ENCODE measurements around the gene MAP2K7.
"Not testable (repeated sequence)": the region's sequence is repeated elsewhere in the genome, so short reads cannot be mapped to it uniquely, and the experiment has no call there.

Gene MAP2K7

GRCh38 chr19:7908742-7909461, 5.2 kb downstream of the MAP2K7 start:
- no peak for DNase-seq

GRCh38 chr19:7909471-7910067, 5.9 kb downstream of the MAP2K7 start:
- no peak for DNase-seq

- DNase-seq = no peak
Observed at GRCh38 chr19:7910321-7911161, 6.9 kb downstream of the MAP2K7 start.

- DNase-seq = no peak
Observed at GRCh38 chr19:7911508-7912143, 7.9 kb downstream of the MAP2K7 start.

GRCh38 chr19:7912144-7912696, 8.5 kb downstream of the MAP2K7 start:
- no peak for DNase-seq

GRCh38 chr19:7912697-7913564, 9.3 kb downstream of the MAP2K7 start:
- DNase-seq = no peak

- DNase-seq = no peak
Observed at GRCh38 chr19:7913652-7914051, 10.0 kb downstream of the MAP2K7 start.

- DNase-seq = no peak
Observed at GRCh38 chr19:7914099-7914498, 10.4 kb downstream of the MAP2K7 start.

GRCh38 chr19:7914598-7915045, 10.9 kb downstream of the MAP2K7 start, which contains the start of gene TGFBR3L:
Gene TGFBR3L (plus strand): TSS chr19:7914830.
- DNase-seq = no peak

- no peak for DNase-seq
Observed at GRCh38 chr19:7915250-7916102, 11.8 kb downstream of the MAP2K7 start.

- peak; percentile 14 to 58 for DNase-seq
Observed at GRCh38 chr19:7916103-7916954, 12.7 kb downstream of the MAP2K7 start.

GRCh38 chr19:7916955-7917266, 13.2 kb downstream of the MAP2K7 start:
- DNase-seq = no peak

GRCh38 chr19:7917267-7918061, 13.8 kb downstream of the MAP2K7 start:
- DNase-seq = peak; percentile 25 to 51

- not testable (repeated sequence) for DNase-seq
Observed at GRCh38 chr19:7918062-7918614, 14.5 kb downstream of the MAP2K7 start.

GRCh38 chr19:7918615-7919421, 15.1 kb downstream of the MAP2K7 start:
- no peak for DNase-seq

GRCh38 chr19:7919610-7920518, 16.2 kb downstream of the MAP2K7 start, which contains the start of gene SNAPC2:
Gene SNAPC2 (plus strand): TSS chr19:7920338. CDS start chr19:7920367, 29 bp downstream.
- peak; percentile 86 for DNase-seq
